GM19438 (cell line): ENCODE data around the gene TBX1.
"Not testable (repeated sequence)": the region's sequence is repeated elsewhere in the genome, so short reads cannot be mapped to it uniquely, and the experiment has no call there.

Source experiments
- ATAC-seq: cut with Tn5 transposase; IDR thresholded peaks from one replicate; pipeline ENCODE4 v1.9.1; 2021; ENCODE audit warnings: low read depth; ENCODE audit not compliant: unreplicated experiment

The TBX1 gene

DNA sequence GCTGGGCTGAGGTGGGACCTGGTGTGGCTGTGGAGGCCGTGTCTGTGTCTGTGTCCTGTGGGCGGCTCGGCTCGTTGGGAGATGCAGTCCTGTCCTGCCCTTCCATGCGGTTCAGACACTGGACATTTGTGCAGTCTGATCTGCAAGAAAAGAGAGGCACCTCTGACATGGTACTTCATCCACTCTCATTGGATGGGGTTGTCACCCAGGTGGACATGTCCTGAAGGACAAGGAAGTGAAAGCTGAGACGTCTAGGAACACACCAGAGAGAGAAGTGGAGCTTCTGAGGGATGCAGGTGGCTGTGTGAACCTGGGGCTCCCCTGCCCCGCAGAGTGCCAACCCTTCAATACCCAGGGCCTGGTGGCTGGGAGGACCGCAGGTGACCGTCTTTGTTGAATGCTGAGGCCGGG, 18.4 kb downstream of the TBX1 start:
- ATAC-seq: no peak

GRCh38 chr22:19779685-19780268, 19.2 kb downstream of the TBX1 start:
- ATAC-seq: no peak

DNA sequence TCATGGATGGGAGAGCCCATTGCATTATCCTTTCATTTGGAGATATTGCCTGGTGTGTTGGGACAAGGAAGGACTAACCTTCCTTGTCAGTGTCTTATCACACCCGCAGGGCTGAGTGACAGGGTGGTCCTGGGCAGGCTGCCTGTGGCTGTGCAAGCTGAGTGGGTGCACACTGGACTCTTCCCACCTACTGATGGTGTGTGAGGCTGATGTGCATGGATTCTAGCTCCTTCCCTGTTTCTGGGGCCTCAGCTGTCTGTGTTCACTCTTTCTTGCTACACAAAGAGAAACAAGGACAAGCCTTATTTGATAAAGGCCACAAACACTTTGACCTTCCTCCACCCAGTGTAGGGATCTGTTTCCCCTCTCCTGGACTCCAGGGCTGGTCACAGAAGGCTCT, 22.0 kb downstream of the TBX1 start:
- no peak for ATAC-seq

- ATAC-seq: no peak
These were observed 23.2 kb downstream of the TBX1 start for GRCh38 chr22:19783586-19784383.

- ATAC-seq: no peak
These were observed 24.0 kb downstream of the TBX1 start for GRCh38 chr22:19784384-19785175.

DNA sequence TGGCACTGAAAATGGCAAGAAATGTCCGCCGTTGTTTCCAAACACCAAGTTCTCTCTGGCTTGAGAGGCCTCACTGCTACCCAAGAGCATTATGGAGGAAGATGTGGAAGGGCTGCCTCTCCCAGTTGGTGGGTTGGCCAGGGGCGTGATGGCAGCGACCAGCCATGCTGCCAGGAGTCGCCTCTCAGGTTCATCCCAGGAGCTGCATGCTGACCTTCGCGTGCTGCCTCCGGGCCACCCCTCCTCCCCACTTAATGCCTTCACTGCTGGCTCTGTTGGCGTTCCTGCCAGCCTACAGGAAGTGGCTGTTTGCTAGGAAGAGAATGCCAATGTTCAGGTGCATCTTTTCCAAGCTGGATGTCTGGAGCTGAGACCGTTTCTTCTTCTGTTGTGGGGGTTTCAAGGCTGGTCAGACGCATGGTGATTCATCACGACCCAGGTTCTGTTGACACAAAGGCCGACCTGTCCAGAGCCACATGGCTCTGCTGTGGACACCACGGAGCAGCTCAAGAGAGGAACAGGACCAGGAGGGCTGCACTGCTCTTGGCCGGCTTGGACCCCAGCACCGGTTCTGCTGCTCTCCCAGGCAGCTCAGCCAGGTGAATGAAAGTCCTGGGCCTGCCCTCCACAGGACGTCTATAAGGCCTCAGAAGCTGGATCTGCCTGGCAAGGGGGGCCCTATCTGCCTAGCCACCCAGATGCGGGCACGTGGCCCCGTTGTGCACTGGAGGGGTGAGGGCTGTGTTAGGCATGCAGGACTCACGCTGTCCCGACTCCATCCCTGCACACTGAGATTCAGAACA, 25.1 kb downstream of the TBX1 start:
- no peak for ATAC-seq

GRCh38 chr22:19786264-19786585, 25.6 kb downstream of the TBX1 start:
- ATAC-seq: no peak

GRCh38 chr22:19786959-19787848, 26.6 kb downstream of the TBX1 start:
- ATAC-seq: no peak

GRCh38 chr22:19787849-19788141, 27.2 kb downstream of the TBX1 start:
- no peak for ATAC-seq

GRCh38 chr22:19788661-19789225, 28.2 kb downstream of the TBX1 start:
- no peak for ATAC-seq

- ATAC-seq: no peak
These were observed 28.8 kb downstream of the TBX1 start for GRCh38 chr22:19789406-19789805.

GRCh38 chr22:19789828-19790227, 29.2 kb downstream of the TBX1 start:
- ATAC-seq: no peak

GRCh38 chr22:19791243-19791642, 30.7 kb downstream of the TBX1 start:
- ATAC-seq: no peak

DNA sequence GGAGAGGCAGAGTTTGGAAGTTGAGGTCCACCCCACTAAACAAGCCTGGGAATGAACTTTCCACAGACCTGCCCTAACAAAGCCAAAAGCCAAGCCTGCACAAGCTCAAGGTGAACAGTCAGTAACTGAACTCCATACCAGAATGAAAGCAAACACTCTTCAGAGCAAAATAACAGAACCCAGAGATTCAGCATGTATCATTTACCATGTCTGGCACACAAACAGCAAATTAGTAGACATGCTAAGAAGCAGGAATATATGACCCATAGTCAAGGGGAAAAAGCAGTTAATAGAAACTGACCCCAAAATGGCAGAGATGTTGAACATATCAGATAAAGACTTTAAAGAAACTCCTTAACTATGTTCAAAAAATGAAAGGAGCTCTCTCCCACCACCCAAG, 31.3 kb downstream of the TBX1 start:
- no peak for ATAC-seq

- ATAC-seq: not testable (repeated sequence)
These were observed 31.9 kb downstream of the TBX1 start for GRCh38 chr22:19792383-19792896.

DNA sequence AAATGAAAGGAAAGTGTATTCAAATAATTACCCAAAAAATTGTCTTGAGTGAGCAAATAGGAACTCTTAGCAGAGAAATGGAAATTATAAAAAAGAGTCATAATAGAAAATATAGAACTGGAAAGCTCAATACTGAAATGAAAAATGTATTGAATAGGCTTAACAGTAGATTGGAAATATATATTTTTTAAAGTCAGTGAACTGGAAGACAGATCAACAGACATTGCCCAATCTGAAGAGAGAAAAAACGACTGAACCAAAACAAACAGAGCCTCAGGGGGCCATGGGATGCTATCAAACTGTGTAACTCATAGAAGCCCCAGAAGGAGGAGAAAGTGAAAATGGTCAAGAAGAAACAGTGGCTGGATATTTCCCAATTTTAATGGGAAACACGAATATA, 32.6 kb downstream of the TBX1 start:
- ATAC-seq: no peak

DNA sequence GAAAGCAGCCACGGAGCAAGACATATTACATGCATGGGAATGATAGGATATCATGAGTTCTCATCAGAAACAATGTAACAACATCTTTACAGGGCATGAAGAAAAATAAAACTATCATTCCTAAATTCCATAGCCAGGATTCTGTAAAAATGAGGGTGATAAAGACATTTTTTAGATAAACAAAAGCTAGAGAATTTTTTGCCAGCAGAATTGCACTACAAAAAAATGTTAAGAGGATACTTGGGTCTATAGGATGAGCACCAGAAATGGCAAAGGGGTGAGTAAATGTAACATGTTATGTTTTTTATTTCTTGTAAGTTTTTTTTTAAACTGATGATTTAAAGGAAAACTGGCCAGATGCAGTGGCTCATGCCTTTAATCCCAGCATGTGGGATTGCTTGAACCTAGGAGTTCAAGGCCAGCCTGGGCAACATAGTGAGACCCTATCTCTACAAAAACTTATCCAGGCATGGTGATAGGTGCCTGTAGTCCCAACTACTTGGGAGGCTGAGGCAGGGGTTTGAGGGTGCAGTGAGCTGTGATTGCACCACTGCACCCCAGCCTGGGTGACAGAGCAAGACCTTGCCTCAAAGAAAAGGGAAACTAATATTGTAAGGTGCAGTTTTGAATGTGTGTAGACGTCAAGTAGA, 33.2 kb downstream of the TBX1 start:
- no peak for ATAC-seq

DNA sequence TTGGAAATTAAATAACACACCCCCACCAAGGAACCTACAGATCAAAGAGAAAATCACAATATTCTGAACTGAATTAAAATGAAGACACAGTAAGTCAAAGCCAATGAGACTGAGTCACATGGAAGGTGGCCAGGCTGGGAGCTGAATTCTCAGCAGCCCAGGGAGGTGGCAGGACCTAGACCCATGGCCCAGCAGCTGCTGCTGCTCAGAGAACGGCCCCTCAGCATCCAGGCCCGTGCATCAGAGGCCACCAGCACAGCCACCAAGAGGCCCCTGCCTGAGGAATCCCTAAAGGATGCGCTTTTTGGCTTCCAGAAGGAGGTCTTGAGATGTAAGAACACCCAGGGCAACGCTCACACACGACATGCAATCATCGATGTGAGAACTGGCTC, 35.0 kb downstream of the TBX1 start:
- no peak for ATAC-seq

DNA sequence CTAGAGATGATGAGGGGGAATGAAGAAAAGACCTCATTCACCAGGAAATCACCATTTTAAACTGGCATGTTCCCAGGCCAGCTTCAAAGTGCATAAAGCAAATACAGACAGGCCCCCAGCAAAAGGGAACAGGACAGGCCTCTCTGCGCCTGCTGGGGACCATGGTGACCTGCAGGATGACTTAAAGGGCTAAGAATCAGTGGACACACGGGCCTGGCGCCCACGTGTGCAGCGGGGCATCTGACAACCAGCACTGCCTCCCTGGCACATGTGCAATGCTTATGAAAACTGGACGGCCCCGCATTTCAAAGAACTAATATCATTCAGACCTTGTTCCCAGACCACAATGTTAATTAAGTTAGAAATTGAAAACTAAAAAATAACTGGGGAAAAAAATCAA, 35.6 kb downstream of the TBX1 start:
- ATAC-seq: no peak
